ENCODE data around the gene CTSO. TPM values are rescaled to one million over a fixed set of nuclear protein-coding genes. Genes with fewer than 3 reads are reported as not detected.

The CTSO gene
- total and polyA plus RNA-seq, 2 of the 8 experiments (the other 6 are each of a cell fraction or from before 2014, with no cell fraction given): 0.39 to 0.41 TPM

- no peaks in the 10 kb centered on the region for H3K27me3 ChIP-seq (replicated peaks in 1 of 4; ENCODE audit: control insufficient read depth in 3 of 4, extremely low read depth in 1 of 4, insufficient read depth in 3 of 4, low read length in 3 of 4)
- peaks cover 5 to 11% of the 10 kb centered on the region in 2 experiments; a peak in 2 of 4 replicates for H3K9me3 ChIP-seq (ENCODE audit: insufficient read depth in 2 of 2, low read depth in 1 of 2, low read length in 1 of 2)
- no peak overlapping the region for H2BK12ac ChIP-seq (ENCODE audit: low read depth, low read length)
- H2AFZ ChIP-seq (ENCODE audit: low read length): no peak overlapping the region
- H3K9ac ChIP-seq (replicated peaks in 1 of 4; ENCODE audit: extremely low read depth in 1 of 4, low read depth in 3 of 4, low read length in 3 of 4): no peak overlapping the region
- ChIA-PET POLR2A (ENCODE audit: partially characterized antibody) (no interaction called here), CTCF (ENCODE audit: partially characterized antibody) (no interaction called here)
- no peak overlapping the region for H2AK5ac ChIP-seq (ENCODE audit: low read depth, low read length)
- H3K4me3 ChIP-seq (ENCODE audit: extremely low read depth in 1 of 4, insufficient read depth in 2 of 4, low read depth in 3 of 4, low read length in 4 of 4): no peak overlapping the region
- no peaks in the 10 kb centered on the region for H3K79me1 ChIP-seq (ENCODE audit: low read depth, low read length)
- WGBS, 2 experiments (ENCODE audit: extremely low coverage in 1 of 2, insufficient coverage in 1 of 2, insufficient read length in 1 of 2, insufficient replicate concordance in 2 of 2, low coverage in 1 of 2, low lambda C conversion rate in 2 of 2, missing lambda C conversion rate in 1 of 2): 94% methylated on average over 4 of the region's 4 CpGs; no CpG with 5 or more reads in 1 of the 2 experiments
- H3K4me2 ChIP-seq (ENCODE audit: insufficient read depth in 1 of 2, low read depth in 2 of 2, low read length in 2 of 2): no peak overlapping the region
- no peak overlapping the region for H4K5ac ChIP-seq (ENCODE audit: insufficient read length, low read depth, low read length)
- no peak overlapping the region for H2BK15ac ChIP-seq (ENCODE audit: low read length)
- no peaks in the 10 kb centered on the region for H4K20me1 ChIP-seq (replicated peaks in 1 of 2; ENCODE audit: control insufficient read depth in 1 of 2, insufficient read depth in 2 of 2, low read length in 2 of 2)
- no peak overlapping the region for H2BK120ac ChIP-seq (replicated peaks; ENCODE audit: low read depth, low read length)
- no peak overlapping the region for H2BK20ac ChIP-seq (ENCODE audit: low read length)
- H3K18ac ChIP-seq (ENCODE audit: extremely low read depth, low read length): no peak overlapping the region
- DNase-seq (ENCODE audit: low read depth in 1 of 2, low spot score in 2 of 2) (no peak), FAIRE-seq (no peak)
- H3K79me2 ChIP-seq (ENCODE audit: control insufficient read depth in 1 of 2, insufficient read depth in 2 of 2, low read length in 2 of 2): no peaks in the 10 kb centered on the region
- H3K14ac ChIP-seq (ENCODE audit: insufficient read length): no peak overlapping the region
- H3K36me3 ChIP-seq (ENCODE audit: control insufficient read depth in 2 of 4, insufficient read depth in 4 of 4, low read length in 3 of 4): no peaks in the 10 kb centered on the region
- no peak overlapping the region for H3K4ac ChIP-seq (replicated peaks; ENCODE audit: insufficient read length, low read depth, low read length)
- no peak overlapping the region for H2BK5ac ChIP-seq (ENCODE audit: low read depth, low read length)
- no peak overlapping the region for H3K27ac ChIP-seq (ENCODE audit: low read depth, low read length)
- no peak overlapping the region for H3K56ac ChIP-seq (replicated peaks; ENCODE audit: insufficient read length, low read depth, low read length)
- H4K91ac ChIP-seq (replicated peaks; ENCODE audit: insufficient read length, low read length): no peak overlapping the region
- H3K4me1 ChIP-seq (replicated peaks in 1 of 4; ENCODE audit: control insufficient read depth in 3 of 4, insufficient read depth in 4 of 4, low read length in 3 of 4): no peaks in the 10 kb centered on the region
- no peak overlapping the region for H3K23ac ChIP-seq (ENCODE audit: insufficient read length)
- no peaks in the 10 kb centered on the region for H3K23me2 ChIP-seq (ENCODE audit: low read depth, low read length)
- H4K8ac ChIP-seq (ENCODE audit: extremely low read depth, insufficient read depth, low read length): no peak overlapping the region
- TF ChIP-seq TAF1 (IDR thresholded peaks at IDR 0.05; ENCODE audit: low read depth, low read length) (no peak), CTCF (IDR thresholded peaks at IDR 0.05; ENCODE audit: control extremely low read depth in 1 of 3, insufficient read depth in 1 of 3, low read depth in 1 of 3, low read length in 3 of 3) (no peak), EZH2 (IDR thresholded peaks at IDR 0.05; ENCODE audit: low read depth, low read length, severe bottlenecking) (no peak), SP4 (IDR thresholded peaks at IDR 0.05; ENCODE audit: low read length) (no peak), NRF1 (IDR thresholded peaks at IDR 0.05; ENCODE audit: low read depth, low read length) (no peak), KDM5A (IDR thresholded peaks at IDR 0.05; ENCODE audit: low read length) (no peak)
These were observed 22.0 kb downstream of the CTSO start for GRCh38 chr4:155931634-155932033.
